HG02943 (cell line): Measurements from ENCODE around the gene TBC1D23.
"Not testable (repeated sequence)": the region's sequence is repeated elsewhere in the genome, so short reads cannot be mapped to it uniquely, and the experiment has no call there.

ENCODE experiments used
- ATAC-seq: cut with Tn5 transposase; IDR thresholded peaks from one replicate; pipeline ENCODE4 v1.9.1; 2021; ENCODE audit warnings: mild to moderate bottlenecking, low read depth, moderate library complexity; ENCODE audit not compliant: unreplicated experiment

TBC1D23 gene

DNA sequence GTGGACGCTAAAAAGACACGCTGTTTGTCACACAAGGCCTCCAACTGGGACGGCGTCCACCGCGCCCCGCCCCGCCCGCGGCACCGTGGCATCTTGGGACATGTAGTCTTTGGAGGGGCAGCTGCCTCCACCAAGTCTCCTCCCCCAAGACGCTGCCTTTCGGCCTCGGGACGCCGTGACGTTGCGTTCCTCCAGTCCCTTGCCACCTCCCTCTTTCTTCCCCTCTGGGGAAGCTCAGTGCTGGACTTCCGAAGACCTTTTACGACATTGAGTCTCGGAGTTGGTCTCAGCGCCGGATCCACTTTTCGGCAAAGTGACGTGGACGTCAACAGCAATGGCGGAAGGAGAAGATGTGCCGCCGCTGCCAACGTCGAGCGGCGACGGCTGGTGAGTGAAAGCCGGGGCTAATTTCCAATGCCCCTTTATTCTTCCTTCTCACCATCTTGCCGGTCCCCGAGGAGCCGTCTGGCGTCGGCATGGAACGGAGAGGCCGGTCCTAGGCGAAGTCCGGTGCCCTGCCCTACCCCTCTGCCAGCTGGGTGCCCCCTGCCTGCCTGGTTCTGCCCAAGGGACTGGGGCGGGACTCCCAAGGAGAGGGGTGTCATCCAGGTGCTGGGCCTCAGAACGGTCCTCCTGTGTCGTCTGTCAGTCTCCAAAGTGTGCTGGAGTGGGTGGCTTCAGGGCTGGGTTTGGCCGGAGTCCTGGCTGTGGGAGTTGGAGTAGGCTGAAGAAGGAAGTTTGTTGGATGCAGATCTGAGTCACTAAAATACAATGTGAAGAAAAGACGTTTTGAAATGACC lies at the start of gene TBC1D23:
Gene TBC1D23 (plus strand): TSS at position 308 of the 800 bp plus-strand sequence. CDS start 27 bp downstream, at position 335.
- ATAC-seq: peak; percentile 100

DNA sequence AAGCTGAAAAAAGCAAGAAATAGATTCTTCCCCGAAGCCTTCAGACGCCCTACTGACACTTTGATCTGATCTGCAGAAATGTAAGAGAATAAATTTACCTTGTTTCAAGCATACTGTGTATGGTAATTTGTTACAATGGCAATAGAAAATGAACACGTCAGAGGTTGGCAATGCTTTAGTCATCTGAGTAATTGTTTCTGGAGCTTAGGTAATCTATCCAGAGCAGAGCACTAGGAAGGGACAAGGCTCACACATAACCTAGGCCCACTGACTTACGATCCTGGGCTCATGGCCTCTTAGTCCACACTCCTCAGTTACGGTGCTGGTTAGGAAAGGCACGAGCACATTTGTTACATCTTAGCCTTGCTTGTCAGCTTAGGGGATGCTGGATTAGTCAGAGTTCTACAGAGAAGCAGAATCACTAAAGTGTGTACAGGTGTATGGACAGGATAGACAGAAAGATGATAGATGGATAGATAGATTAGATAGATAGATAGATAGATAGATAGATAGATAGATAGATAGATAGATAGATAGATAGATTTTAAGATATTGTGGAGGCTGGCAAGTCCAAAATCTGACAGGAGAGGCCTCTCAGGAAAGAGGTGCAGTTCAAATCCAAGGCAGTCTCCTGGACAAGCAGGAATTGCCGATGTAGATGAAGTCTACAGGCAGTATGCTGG lies 46.8 kb upstream of the TBC1D23 start:
- no peak for ATAC-seq

DNA sequence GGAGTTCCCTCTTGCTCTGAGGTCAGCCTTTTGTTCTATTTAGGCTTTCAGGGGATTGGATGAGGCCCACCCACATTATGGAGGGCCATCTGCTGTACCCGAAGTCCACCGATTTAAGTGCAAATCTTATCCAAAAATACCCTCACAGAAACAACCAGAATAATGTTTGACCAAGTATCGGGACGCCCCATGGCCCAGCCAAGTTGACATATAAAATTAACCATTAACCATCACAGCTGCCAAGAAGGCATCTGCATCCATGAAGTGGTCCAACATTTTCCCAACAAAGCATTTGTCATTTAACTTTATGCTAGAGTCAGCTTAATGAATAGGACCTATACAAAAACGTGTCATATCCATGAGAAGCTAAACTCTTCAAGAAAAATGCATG lies 46.2 kb upstream of the TBC1D23 start:
- no peak for ATAC-seq

DNA sequence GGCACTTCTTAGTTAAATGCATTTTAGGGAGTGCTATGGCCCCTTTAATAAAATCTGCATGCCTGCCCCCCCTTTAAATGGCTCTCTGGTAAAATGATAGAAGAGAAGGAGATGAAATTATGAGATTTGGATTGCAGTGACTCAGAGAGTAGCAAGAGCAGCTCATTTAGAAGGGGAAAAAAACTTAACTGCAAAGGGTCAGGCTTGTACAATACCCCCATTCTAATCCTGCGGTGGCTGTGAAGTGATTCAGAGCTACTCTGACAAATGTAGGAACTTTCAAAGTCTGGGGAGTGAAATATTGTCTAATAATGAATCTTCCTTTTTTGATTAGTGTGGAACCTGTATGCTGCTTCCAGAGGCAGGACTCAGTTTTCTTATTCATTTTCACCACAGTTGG lies 44.1 kb upstream of the TBC1D23 start:
- ATAC-seq: no peak

GRCh38 chr3:100221159-100221558 lies 39.6 kb upstream of the TBC1D23 start:
- ATAC-seq: no peak

GRCh38 chr3:100225193-100225592 lies 35.6 kb upstream of the TBC1D23 start:
- no peak for ATAC-seq

DNA sequence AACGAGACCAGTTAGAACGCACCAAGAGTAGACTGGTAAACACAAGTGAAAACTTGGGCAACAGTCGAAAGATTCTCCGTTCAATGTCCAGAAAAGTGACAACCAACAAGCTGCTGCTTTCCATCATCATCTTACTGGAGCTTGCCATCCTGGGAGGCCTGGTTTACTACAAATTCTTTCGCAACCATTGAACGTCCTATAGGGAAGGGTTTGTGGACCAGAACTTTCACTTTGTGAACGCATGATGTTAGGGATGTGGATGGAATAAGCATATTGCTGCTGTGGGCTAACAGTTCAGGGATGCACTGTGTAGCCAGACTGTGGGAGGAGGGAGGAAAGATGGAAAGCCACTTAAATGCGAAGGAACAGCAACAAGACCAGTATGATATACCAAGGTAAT lies 34.9 kb upstream of the TBC1D23 start:
- ATAC-seq: no peak

DNA sequence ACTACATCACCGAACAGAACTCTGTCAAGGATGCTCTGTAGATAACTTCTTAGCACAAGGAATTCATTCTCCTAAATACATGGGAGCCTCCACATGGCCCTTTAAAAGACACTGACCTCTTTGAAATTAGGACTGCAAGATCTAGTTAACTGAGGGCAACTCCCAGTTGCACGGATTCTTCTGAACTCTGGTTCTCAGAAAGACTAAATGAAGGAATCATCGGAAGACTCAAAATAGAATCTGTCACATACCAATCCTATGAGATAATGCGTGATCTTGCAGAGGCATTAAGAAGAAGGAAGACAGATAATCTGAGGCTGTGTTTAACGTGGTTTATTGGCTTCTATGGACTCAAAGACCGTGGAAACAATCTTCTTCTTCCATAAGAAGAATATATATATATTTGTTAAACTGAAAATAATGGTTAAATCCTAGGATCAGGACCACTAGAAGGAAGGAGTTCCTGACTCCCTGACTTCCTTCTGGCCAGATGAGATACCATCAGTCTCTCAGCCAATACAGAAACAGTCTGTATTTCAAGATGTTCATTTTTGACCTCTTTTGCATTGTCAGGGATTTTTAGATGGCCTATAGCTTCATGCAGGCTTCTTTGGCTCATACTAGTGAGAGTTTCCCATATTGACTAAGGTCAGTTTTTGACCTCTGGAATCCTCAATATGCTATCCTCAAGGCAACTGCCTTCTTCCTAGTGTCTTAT lies 33.9 kb upstream of the TBC1D23 start:
- ATAC-seq: no peak

- ATAC-seq: no peak
Measured at GRCh38 chr3:100227511-100227921, 33.3 kb upstream of the TBC1D23 start.

DNA sequence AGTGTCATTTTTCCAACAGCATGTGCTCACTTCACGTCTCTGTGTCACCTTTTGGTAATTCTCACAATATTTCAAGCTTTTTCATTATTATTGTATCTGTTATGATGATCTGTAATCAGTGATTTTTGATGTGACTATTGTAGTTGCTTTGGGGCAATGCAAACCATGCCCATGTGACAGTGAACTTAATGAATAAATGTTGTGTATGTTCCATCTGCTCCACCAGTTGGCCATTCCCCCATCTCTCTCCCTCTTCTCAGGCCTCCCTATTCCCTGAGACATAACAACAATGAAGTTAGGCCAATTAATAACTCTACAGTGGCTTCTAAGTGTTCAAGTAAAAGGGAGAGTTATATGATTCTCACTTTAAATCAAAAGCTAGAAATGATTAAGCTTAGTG lies 32.5 kb upstream of the TBC1D23 start:
- ATAC-seq: no peak

DNA sequence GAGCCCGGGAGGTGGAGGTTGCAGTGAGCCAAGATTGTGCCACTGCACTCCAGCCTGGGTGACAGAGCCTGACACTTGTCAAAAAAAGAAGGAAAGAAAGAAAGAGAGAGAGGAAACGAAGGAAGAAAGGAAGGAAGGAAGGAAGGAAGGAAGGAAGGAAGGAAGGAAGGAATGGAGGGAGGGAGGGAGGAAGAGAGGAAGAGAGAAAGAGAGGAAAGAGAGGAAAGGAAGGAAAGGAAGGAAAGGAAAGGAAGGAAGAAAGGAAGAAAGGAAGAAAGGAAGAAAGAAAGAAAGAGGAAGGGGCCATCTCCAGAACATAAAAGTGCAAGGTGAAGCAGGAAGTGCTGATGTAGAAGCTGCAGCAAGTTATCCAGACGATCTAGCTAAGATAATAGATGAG lies 31.6 kb upstream of the TBC1D23 start:
- not testable (repeated sequence) for ATAC-seq

DNA sequence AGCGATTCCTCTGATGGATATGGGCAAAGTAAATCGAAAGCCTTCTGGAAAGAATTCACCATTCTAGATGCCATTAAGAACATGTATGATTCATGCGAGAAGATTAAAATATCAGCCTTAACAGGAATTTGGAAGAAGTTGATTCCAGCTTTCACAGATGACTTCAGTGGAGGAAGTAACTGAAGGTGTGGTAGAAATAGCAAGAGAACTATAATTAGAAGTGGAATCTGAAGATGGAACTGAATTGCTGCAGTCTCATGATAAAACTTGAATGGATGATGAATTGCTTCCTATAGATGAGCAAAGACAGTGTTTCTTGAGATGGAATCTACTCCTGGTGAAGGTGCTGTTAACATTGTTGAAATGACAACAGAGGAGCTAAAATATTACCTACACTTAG lies 30.1 kb upstream of the TBC1D23 start:
- ATAC-seq: no peak

DNA sequence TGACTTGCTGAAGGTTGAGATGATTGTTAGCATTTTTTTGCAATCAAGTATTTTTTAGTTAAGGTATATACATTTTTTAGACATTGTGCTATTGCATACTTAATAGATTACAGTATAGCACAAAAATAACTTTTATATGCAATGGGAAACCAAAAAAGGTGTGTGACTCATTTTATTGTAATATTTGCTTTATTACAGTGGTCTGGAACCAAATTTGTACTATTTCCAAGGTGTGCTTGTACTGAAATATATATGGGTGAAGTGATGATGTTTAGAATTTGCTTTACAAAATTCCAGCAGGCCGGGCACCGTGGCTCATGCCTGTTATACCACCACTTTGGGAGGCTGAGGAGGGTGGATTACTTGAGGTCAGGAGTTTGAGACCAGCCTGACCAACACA lies 29.1 kb upstream of the TBC1D23 start:
- no peak for ATAC-seq

DNA sequence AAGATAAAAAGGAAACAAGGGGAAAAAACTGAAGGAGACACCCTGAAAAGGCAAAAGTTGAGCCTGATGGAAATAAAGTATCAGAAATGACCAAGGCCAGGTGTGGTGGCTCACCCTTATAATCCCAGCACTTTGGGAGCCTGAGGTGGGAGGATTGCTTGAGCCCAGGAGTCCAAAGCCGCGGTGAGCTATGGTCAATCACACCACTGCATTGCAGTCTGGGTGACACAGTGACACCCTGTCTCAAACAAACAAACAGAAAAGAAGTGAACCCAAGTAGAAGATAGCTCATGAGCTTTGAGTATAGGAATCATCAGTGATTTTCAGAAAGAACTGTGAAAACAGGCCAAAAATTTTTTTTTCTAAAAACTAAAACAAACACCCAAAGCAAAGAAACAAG lies 26.4 kb upstream of the TBC1D23 start:
- no peak for ATAC-seq

GRCh38 chr3:100238599-100238998 lies 22.2 kb upstream of the TBC1D23 start:
- ATAC-seq: no peak

- not testable (repeated sequence) for ATAC-seq
Measured at GRCh38 chr3:100242471-100242870, 18.3 kb upstream of the TBC1D23 start.

- ATAC-seq: no peak
Measured at GRCh38 chr3:100244264-100244663, 16.5 kb upstream of the TBC1D23 start.

DNA sequence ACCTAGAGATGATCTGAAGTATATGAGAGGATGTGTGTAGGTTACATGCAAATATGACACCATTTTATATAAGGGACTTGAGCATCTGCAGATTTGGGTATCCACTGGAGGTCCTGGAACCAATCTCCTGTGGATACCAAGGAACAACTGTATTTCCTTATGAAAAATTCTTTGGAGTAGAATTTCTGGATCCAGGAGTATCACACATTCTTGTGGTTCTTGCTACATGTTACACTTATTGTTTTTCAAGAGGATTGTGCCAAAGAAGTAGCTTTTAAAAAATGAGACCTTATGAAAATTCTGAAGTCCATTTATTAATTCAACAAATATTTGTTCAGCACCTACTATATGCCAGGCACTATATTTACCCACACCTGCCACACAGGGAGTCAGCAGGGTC lies 15.7 kb upstream of the TBC1D23 start:
- ATAC-seq: no peak

DNA sequence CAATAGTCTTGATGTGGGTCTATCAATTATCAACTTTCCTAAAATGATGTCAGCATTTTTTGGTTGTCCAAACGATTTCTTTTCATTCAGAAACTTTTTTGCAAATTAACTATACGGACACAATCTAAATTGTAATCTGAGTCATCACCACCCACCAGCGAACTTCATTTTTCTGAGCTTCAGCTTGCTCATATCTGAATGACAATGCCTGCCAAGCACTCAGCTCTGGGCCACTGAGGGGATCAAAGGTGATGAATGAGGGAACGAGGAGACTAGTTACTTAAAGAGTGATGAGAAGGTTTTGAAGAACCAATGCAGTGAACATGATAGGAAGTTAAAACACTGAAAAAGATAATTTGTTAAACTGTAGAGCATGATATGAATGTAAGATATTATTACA lies 14.9 kb upstream of the TBC1D23 start:
- no peak for ATAC-seq

- no peak for ATAC-seq
Measured at GRCh38 chr3:100246999-100247398, 13.8 kb upstream of the TBC1D23 start.

GRCh38 chr3:100252001-100252400 lies 8.8 kb upstream of the TBC1D23 start:
- ATAC-seq: no peak
